Small intestine (tissue), 7 donors: ENCODE results near the gene HPN. TPM values are rescaled to one million over a fixed set of nuclear protein-coding genes. Genes with fewer than 3 reads are reported as not detected.

Experiments used
- DNase-seq, 2 donors: peaks; one replicate each; pipeline versions ENCODE4 v3.0.0 to v3.0.0-alpha.2; 2013
- FAIRE-seq: peaks from 2 replicates; lab custom pipeline; 2012; peaks lifted over from hg19 to GRCh38; lab: Jason Lieb, UNC
- H3K27ac ChIP-seq, 3 donors: one replicate each; pipeline ENCODE4 v1.5.1; 2013; ENCODE audit warnings: low read length in 2 of 3, mild to moderate bottlenecking in 2 of 3, control low read depth in 1 of 3, inconsistent platforms in 1 of 3, low read depth in 1 of 3, moderate library complexity in 1 of 3
- H3K27me3 ChIP-seq, 3 donors: one replicate each; pipeline ENCODE4 v1.6.1; 2013; ENCODE audit warnings: low read length in 3 of 3, inconsistent platforms in 1 of 3; ENCODE audit not compliant: control insufficient read depth in 3 of 3, insufficient read depth in 3 of 3
- H3K36me3 ChIP-seq, 3 donors: one replicate each; pipeline ENCODE4 v1.6.1; 2013; ENCODE audit warnings: low read length in 3 of 3, inconsistent platforms in 1 of 3, low read depth in 1 of 3, mild to moderate bottlenecking in 1 of 3, moderate library complexity in 1 of 3; ENCODE audit not compliant: control insufficient read depth in 3 of 3, insufficient read depth in 2 of 3
- H3K4me1 ChIP-seq, 3 donors: one replicate each; pipeline ENCODE4 v1.6.1; 2013; ENCODE audit warnings: low read length in 2 of 3, inconsistent platforms in 1 of 3, low read depth in 1 of 3, mild to moderate bottlenecking in 1 of 3, moderate library complexity in 1 of 3; ENCODE audit not compliant: control insufficient read depth in 3 of 3, insufficient read depth in 2 of 3
- H3K4me3 ChIP-seq, 3 donors: one replicate each; pipeline ENCODE4 v1.5.1; 2013; ENCODE audit warnings: low read length in 3 of 3, control low read depth in 1 of 3, inconsistent platforms in 1 of 3, low read depth in 1 of 3, mild to moderate bottlenecking in 1 of 3, moderate library complexity in 1 of 3
- H3K9me3 ChIP-seq, 2 donors: one replicate each; pipeline ENCODE4 v1.6.1; 2013; ENCODE audit warnings: low read depth in 1 of 2, low read length in 1 of 2; ENCODE audit not compliant: control insufficient read depth in 2 of 2, insufficient read depth in 1 of 2
- WGBS, 3 donors: extraction: QIAGEN DNeasy Blood & Tissue Kit; methylation state at CpG; one replicate each; pipeline ENCODE4 v1.1.7; 2013; 5-methylcytosine and 5-hydroxymethylcytosine counted together
- polyA plus RNA-seq, 4 donors: library from polyadenylated mRNA; stranded (reverse) in 3 of 4; unstranded in 1 of 4; fragments of 200-250 nt in 3 of 4; fragments of 120-200 nt in 1 of 4; gene quantifications; one replicate each; pipeline versions ENCODE4 v1.2.1 to v1.2.3, GENCODE V29; 2013
- donor health status: healthy with polysubstance abuse.
- donor health status: control.
- donor health status: control.
- donor health status: Bipolar disorder and iron deficiency.
- donor health status: healthy.

The HPN gene
- polyA plus RNA-seq, 4 donors = 1.8 to 481 TPM; not detected in 2

DNA sequence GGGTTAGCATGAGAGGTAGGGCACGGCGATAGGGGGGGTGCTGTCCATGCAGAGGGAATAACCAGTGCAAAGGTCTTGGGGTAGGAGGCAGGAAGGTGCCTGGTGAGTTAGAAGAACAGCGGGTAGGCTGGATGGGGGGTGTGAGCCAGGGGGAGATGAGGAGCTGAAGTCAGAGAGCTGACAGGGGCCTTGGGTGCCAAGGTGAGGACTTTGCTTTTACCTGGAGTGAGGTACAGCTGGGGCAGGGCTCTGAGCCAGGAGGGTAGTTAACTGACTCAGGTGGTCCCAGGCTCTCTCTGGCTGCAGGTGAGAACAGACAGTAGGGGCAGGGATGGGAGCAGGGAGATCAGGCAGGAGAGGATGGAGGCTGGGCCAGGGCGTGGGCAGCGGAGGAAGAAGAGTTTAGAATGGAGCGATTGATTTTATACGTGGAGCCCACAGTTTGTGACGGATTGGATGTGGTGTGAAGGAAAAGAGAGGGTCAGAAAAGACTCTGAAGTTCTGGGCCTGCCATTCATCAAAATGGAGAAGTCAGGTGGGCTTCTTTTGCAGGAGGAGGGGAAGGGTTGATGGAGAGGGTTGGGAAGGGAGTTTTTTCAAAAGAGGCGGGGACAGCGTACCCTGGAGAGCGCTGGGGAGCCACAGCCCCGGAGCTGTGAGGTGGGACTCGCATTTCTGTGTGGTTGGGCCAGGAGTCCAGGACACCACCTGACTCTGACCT lies 42.6 kb upstream of the HPN start:
- H3K36me3 ChIP-seq = peaks cover 0 to 17% (median 0%) of the 10 kb centered on the region in 3 donors
- peaks cover 0 to 10% of the 10 kb centered on the region in 2 donors for H3K9me3 ChIP-seq
- no peaks in the 10 kb centered on the region for H3K27me3 ChIP-seq
- H3K4me3 ChIP-seq = peak overlapping the region in 2 of 3 donors; percentile 70 to 82
- DNase-seq (peak in 1 of 2 donors; percentile 39), FAIRE-seq (no peak)
- WGBS, 3 donors = 31 to 40% (median 39%) methylated on average over 13 of the region's 13 CpGs
- peak overlapping the region; percentile 86 to 99 (median 98) for H3K27ac ChIP-seq
- peaks cover 2 to 37% (median 6%) of the 10 kb centered on the region in 3 donors for H3K4me1 ChIP-seq

DNA sequence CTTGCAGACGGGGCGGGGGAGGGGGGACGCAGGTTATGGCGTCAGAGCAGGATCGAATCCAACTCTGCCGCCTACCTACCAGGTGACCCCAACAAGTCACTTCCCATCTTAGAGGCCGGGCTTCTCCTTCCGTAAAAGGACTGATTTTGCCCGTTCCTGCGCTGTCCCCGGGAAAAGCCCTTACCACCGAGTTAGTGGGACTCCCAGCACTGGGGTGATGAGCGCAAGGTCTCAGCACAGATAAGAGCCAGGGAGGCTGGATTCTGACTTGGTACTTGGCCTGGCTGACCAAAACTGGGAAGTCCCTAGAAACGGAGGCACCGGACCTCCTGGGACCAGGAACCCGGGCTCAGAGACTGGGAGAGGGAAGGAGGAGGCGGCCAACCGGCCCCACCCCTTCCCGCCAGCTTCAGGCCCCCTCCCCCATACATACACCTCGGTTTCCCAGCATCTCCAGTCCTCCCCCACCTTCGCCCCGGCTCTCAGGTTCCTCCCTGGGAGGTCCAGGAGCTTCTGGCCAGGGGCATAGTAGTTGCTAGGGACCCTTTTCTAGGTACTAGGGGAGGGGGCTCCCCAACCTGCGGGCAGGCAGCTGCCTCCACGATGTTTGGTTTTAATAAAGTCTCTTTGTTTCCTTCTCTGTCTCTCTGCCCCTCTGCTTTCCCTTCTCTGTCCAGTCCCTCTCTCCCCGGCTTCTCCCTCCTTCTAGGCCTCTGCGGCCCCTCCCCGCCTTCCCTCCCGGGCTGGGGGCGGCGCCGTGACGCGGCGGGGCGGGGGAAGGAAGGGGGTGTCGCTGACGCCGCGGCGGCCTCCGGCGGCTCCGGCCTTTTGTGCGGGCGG lies 41.8 kb upstream of the HPN start, which contains the start of gene GRAMD1A:
Gene GRAMD1A (plus strand): TSS at position 826 of the 840 bp plus-strand sequence. CDS start 156 bp downstream, outside the sequence.
- Histone ChIP-seq H3K4me3 (peak within 1 kb of the TSS; percentile 70 to 88 (median 82)), H3K27ac (peak within 1 kb of the TSS; percentile 86 to 99 (median 98)), H3K36me3 (peaks cover 0 to 24% (median 0%) of the 10 kb centered on the region in 3 donors), H3K4me1 (peaks cover 3 to 41% (median 9%) of the 10 kb centered on the region in 3 donors), H3K27me3 (no peaks in the 10 kb centered on the region), H3K9me3 (peaks cover 0 to 6% of the 10 kb centered on the region in 2 donors)
- no peak for FAIRE-seq
- peak; percentile 83 to 94 for DNase-seq
- 1 to 3% (median 2%) methylated on average over 30 to 45 of the region's 45 CpGs for WGBS, 3 donors

GRCh38 chr19:35000338-35000646 lies 41.2 kb upstream of the HPN start:
- FAIRE-seq = no peak
- no peaks in the 10 kb centered on the region for H3K27me3 ChIP-seq

DNA sequence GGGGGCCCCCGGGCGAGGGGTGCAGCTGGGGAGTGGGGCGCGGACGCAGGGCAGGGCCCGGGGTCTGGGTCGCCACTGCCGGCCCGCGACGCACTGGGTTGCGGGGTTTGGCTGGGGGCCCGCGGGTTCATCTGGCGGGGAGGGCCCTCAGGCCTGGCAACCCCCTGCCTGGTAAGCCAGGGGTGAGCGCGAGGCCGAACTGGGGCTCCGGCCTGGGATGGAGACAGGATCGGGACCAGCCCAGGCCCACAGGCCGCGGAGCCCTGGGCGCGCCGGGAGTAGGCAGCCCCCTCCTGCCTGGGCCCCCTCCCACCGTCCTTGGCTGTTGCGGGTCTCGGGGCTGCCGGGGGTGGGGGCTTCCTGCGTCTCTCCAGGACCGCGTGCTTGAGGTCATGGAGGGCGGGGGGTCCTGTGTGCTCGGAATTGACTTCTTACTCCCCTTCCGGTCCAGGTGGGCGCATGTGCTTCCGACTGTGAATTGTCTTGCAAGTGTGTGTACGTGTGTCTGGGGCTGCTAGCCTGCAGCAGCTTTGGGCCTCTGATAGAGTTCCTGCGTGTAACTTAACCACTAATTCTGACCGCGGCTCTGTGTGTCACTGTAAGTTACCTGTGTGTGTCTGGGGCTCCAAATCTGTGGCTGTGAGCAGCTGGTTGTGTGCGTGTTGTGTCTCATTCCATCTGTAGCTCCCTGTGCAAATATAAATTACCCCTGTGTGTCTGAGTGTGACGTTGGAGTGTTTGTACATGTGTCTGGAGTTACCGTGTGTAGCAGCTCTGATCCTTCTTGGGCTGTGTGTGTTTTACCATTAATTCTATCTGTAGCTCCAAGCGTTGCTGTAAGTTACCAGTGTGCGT lies 40.6 kb upstream of the HPN start:
- peaks cover 0 to 47% (median 11%) of the 10 kb centered on the region in 3 donors for H3K4me1 ChIP-seq
- peaks cover 0 to 34% (median 0%) of the 10 kb centered on the region in 3 donors for H3K36me3 ChIP-seq
- H3K4me3 ChIP-seq = peak overlapping the region; percentile 63 to 88 (median 70)
- DNase-seq (peak; percentile 63 to 73), FAIRE-seq (no peak)
- 1 to 3% (median 2%) methylated on average over 35 to 46 of the region's 46 CpGs for WGBS, 3 donors
- no peaks in the 10 kb centered on the region for H3K27me3 ChIP-seq
- peak overlapping the region; percentile 75 to 94 (median 92) for H3K27ac ChIP-seq
- H3K9me3 ChIP-seq = no peaks in the 10 kb centered on the region

More at GRCh38 chr19:35000338-35000646, 41.2 kb upstream of the HPN start:
- WGBS, 3 donors = 0 to 1% (median 1%) methylated on average over 9 to 37 of the region's 37 CpGs
- DNase-seq = no peak
- Histone ChIP-seq H3K9me3 (peaks cover 0 to under 1% of the 10 kb centered on the region in 2 donors), H3K36me3 (peaks cover 0 to 28% (median 0%) of the 10 kb centered on the region in 3 donors), H3K27ac (peak overlapping the region; percentile 86 to 98 (median 92)), H3K4me1 (peaks cover 0 to 41% (median 11%) of the 10 kb centered on the region in 3 donors), H3K4me3 (peak overlapping the region in 2 of 3 donors; percentile 70 to 88)

- Histone ChIP-seq H3K36me3 (peaks cover 0 to 43% (median 0%) of the 10 kb centered on the region in 3 donors), H3K27me3 (no peaks in the 10 kb centered on the region), H3K4me1 (peaks cover 0 to 57% (median 11%) of the 10 kb centered on the region in 3 donors), H3K27ac (peak overlapping the region in 1 of 3 donors; percentile 26), H3K4me3 (no peak overlapping the region), H3K9me3 (no peaks in the 10 kb centered on the region)
- 58 to 76% (median 65%) methylated on average over 11 of the region's 11 CpGs for WGBS, 3 donors
- no peak for FAIRE-seq
- DNase-seq = no peak
Measured at GRCh38 chr19:35002037-35002535, 39.4 kb upstream of the HPN start.

GRCh38 chr19:35004517-35005255 lies 36.8 kb upstream of the HPN start:
- no peak for FAIRE-seq
- Histone ChIP-seq H3K4me3 (no peak overlapping the region), H3K4me1 (peaks cover 0 to 48% (median 11%) of the 10 kb centered on the region in 3 donors), H3K36me3 (peaks cover 0 to 56% (median 0%) of the 10 kb centered on the region in 3 donors), H3K27ac (peak overlapping the region in 2 of 3 donors; percentile 75 to 82), H3K9me3 (no peaks in the 10 kb centered on the region), H3K27me3 (no peaks in the 10 kb centered on the region)
- no peak for DNase-seq
- WGBS, 3 donors = 44 to 75% (median 62%) methylated on average over 18 of the region's 18 CpGs

- no peak for FAIRE-seq
- H3K4me1 ChIP-seq = peaks cover 0 to 45% (median 9%) of the 10 kb centered on the region in 3 donors
- no peak for DNase-seq
- no peaks in the 10 kb centered on the region for H3K27me3 ChIP-seq
- 52 to 70% (median 69%) methylated on average over 11 of the region's 11 CpGs for WGBS, 3 donors
- H3K27ac ChIP-seq = peak overlapping the region in 2 of 3 donors; percentile 13 to 75
- H3K36me3 ChIP-seq = peaks cover 0 to 63% (median 0%) of the 10 kb centered on the region in 3 donors
- H3K9me3 ChIP-seq = no peaks in the 10 kb centered on the region
- no peak overlapping the region for H3K4me3 ChIP-seq
Measured at GRCh38 chr19:35005256-35005977, 36.1 kb upstream of the HPN start.
